H9 (cell line): ENCODE results near the gene CDC14A. TPM values are rescaled to one million over a fixed set of nuclear protein-coding genes. Genes with fewer than 3 reads are reported as not detected.

Experiments
- DNase-seq: peaks from one replicate; pipeline ENCODE4 v3.0.0-alpha.2; 2017
- H2AFZ ChIP-seq: one replicate; pipeline ENCODE4 v1.6.1; 2013; ENCODE audit warnings: mild to moderate bottlenecking, low read length, control low read depth, moderate library complexity
- H2AK5ac ChIP-seq: 2 replicates; pipeline ENCODE4 v1.6.1; 2013; ENCODE audit warnings: low read length, control low read depth, mixed read lengths; ENCODE audit not compliant: insufficient read length
- H2BK120ac ChIP-seq: one replicate; pipeline ENCODE4 v1.6.1; 2013; ENCODE audit warnings: low read depth, mild to moderate bottlenecking, low read length, control low read depth, inconsistent platforms; ENCODE audit not compliant: poor library complexity, severe bottlenecking
- H2BK12ac ChIP-seq: 2 replicates; pipeline ENCODE4 v1.6.1; 2013; ENCODE audit warnings: low read length, control low read depth, mixed read lengths, low read depth; ENCODE audit not compliant: insufficient read length
- H2BK15ac ChIP-seq: 2 replicates; pipeline ENCODE4 v1.6.1; 2013; ENCODE audit warnings: low read depth, low read length, control low read depth
- H2BK20ac ChIP-seq: one replicate; pipeline ENCODE4 v1.6.1; 2013; ENCODE audit warnings: low read depth, mild to moderate bottlenecking, low read length, control low read depth, inconsistent platforms; ENCODE audit not compliant: poor library complexity, severe bottlenecking
- H2BK5ac ChIP-seq: 2 replicates; pipeline ENCODE4 v1.6.1; 2013; ENCODE audit warnings: low read length, control low read depth, mixed read lengths; ENCODE audit not compliant: insufficient read length
- H3K14ac ChIP-seq: 2 replicates; pipeline ENCODE4 v1.6.1; 2013; ENCODE audit warnings: low read length, control low read depth; ENCODE audit not compliant: insufficient read depth
- H3K18ac ChIP-seq: 2 replicates; pipeline ENCODE4 v1.6.1; 2013; ENCODE audit warnings: low read depth, mild to moderate bottlenecking, mixed read lengths, low read length, control low read depth; ENCODE audit not compliant: insufficient read length
- H3K23ac ChIP-seq: 2 replicates; pipeline ENCODE4 v1.6.1; 2013; ENCODE audit warnings: low read length, control low read depth, mixed read lengths, low read depth; ENCODE audit not compliant: insufficient read length
- H3K23me2 ChIP-seq: 2 replicates; pipeline ENCODE4 v1.6.1; 2013; ENCODE audit warnings: low read depth, mild to moderate bottlenecking, mixed read lengths, low read length, control low read depth; ENCODE audit not compliant: insufficient read length, poor library complexity, severe bottlenecking
- H3K27ac ChIP-seq: 2 replicates; pipeline ENCODE4 v1.5.1; 2013; ENCODE audit warnings: low read length, control low read depth, mixed read lengths, low read depth; ENCODE audit not compliant: insufficient read length
- H3K27me3 ChIP-seq: 2 replicates; pipeline ENCODE4 v1.6.1; 2013; ENCODE audit warnings: low read length, control low read depth, inconsistent platforms; ENCODE audit not compliant: insufficient read depth
- H3K4ac ChIP-seq: 2 replicates; pipeline ENCODE4 v1.6.1; 2013; ENCODE audit warnings: low read depth, mild to moderate bottlenecking, control low read depth, inconsistent platforms, low read length, moderate library complexity
- H3K4me1 ChIP-seq: 2 replicates; pipeline ENCODE4 v1.6.1; 2013; ENCODE audit warnings: low read length, control low read depth, inconsistent platforms; ENCODE audit not compliant: insufficient read depth
- H3K4me2 ChIP-seq: 2 replicates; pipeline ENCODE4 v1.6.1; 2013; ENCODE audit warnings: low read length, control low read depth, mixed read lengths; ENCODE audit not compliant: insufficient read length, insufficient read depth
- H3K56ac ChIP-seq: 2 replicates; pipeline ENCODE4 v1.6.1; 2013; ENCODE audit warnings: low read depth, mild to moderate bottlenecking, mixed read lengths, low read length, control low read depth; ENCODE audit not compliant: insufficient read length
- H3K79me1 ChIP-seq: 2 replicates; pipeline ENCODE4 v1.6.1; 2013; ENCODE audit warnings: low read depth, mild to moderate bottlenecking, moderate library complexity, low read length, control low read depth, inconsistent platforms; ENCODE audit not compliant: insufficient read depth, poor library complexity, severe bottlenecking
- H3K79me2 ChIP-seq: 2 replicates; pipeline ENCODE4 v1.6.1; 2013; ENCODE audit warnings: low read length, control low read depth, inconsistent platforms; ENCODE audit not compliant: insufficient read depth
- H3K9ac ChIP-seq: 2 replicates; pipeline ENCODE4 v1.6.1; 2013; ENCODE audit warnings: low read length, control low read depth, mixed read lengths; ENCODE audit not compliant: insufficient read length; ENCODE audit errors: extremely low read depth
- H3K9me3 ChIP-seq: one replicate; pipeline ENCODE4 v1.6.1; 2013; ENCODE audit warnings: low read depth, low read length, inconsistent platforms; ENCODE audit not compliant: control insufficient read depth
- H3T11ph ChIP-seq: one replicate; pipeline ENCODE4 v1.6.1; 2013; ENCODE audit warnings: mild to moderate bottlenecking, low read length, control low read depth, inconsistent platforms
- H4K20me1 ChIP-seq: one replicate; pipeline ENCODE4 v1.6.1; 2013; ENCODE audit not compliant: control insufficient read depth, insufficient read length, insufficient read depth
- H4K5ac ChIP-seq: 2 replicates; pipeline ENCODE4 v1.6.1; 2013; ENCODE audit warnings: low read depth, mild to moderate bottlenecking, mixed read lengths, low read length, control low read depth; ENCODE audit not compliant: insufficient read length
- H4K8ac ChIP-seq: replicated peaks from 2 replicates; pipeline ENCODE4 v1.6.1; 2013; ENCODE audit warnings: low read length, control low read depth, mixed read lengths, low read depth; ENCODE audit not compliant: insufficient read length
- H4K91ac ChIP-seq: 2 replicates; pipeline ENCODE4 v1.6.1; 2013; ENCODE audit warnings: low read depth, mild to moderate bottlenecking, moderate library complexity, mixed read lengths, low read length, control low read depth; ENCODE audit not compliant: insufficient read length
- H3K27ac Mint-ChIP-seq, 3 experiments: 2 replicates in 2 of 3; 3 replicates in 1 of 3; pipeline ENCODE4 v1.8.0; 2020 to 2021; ENCODE audit warnings: mixed read lengths in 3 of 3, mild to moderate bottlenecking in 1 of 3, moderate library complexity in 1 of 3
- H3K27me3 Mint-ChIP-seq: 2 replicates; pipeline ENCODE4 v1.8.0; 2021; ENCODE audit warnings: low read depth, mild to moderate bottlenecking, moderate library complexity, mixed read lengths
- H3K36me3 Mint-ChIP-seq, 3 experiments: 2 replicates in 2 of 3; 3 replicates in 1 of 3; pipeline ENCODE4 v1.8.0; 2020 to 2021; ENCODE audit warnings: low read depth in 3 of 3, mixed read lengths in 3 of 3; ENCODE audit not compliant: insufficient read depth in 1 of 3
- H3K4me1 Mint-ChIP-seq, 2 experiments: 2 replicates each; pipeline ENCODE4 v1.8.0; 2020; ENCODE audit warnings: mixed read lengths in 2 of 2
- H3K4me3 Mint-ChIP-seq, 2 experiments: 2 replicates in 1 of 2; 3 replicates in 1 of 2; pipeline ENCODE4 v1.8.0; 2020 to 2021; ENCODE audit warnings: mild to moderate bottlenecking in 2 of 2, mixed read lengths in 2 of 2, moderate library complexity in 1 of 2
- H3K9me3 Mint-ChIP-seq, 2 experiments: 2 replicates in 1 of 2; 3 replicates in 1 of 2; pipeline ENCODE4 v1.8.0; 2020; ENCODE audit warnings: mild to moderate bottlenecking in 2 of 2, mixed read lengths in 2 of 2, moderate library complexity in 1 of 2
- CTCF ChIP-seq: fragments of 200-600 bp; sonication (generic); conservative IDR thresholded peaks from 3 replicates; pipeline ENCODE4 v1.8.0; 2021; ENCODE audit warnings: antibody characterized with exemption, mild to moderate bottlenecking
- WGBS: extraction: QIAGEN DNeasy Blood & Tissue Kit; methylation state at CpG from one replicate; pipeline ENCODE4 v1.1.7; 2013; ENCODE audit warnings: missing lambda C conversion rate, low lambda C conversion rate, mixed read lengths; ENCODE audit not compliant: insufficient read length; ENCODE audit errors: extremely low coverage; 5-methylcytosine and 5-hydroxymethylcytosine counted together
- total RNA-seq: library from RNA; stranded (reverse); gene quantifications from 2 replicates; pipeline ENCODE4 v1.2.1, GENCODE V29; 2021

Gene CDC14A
- total RNA-seq, 1 experiment from 2014 or later = 8.9 TPM

DNA sequence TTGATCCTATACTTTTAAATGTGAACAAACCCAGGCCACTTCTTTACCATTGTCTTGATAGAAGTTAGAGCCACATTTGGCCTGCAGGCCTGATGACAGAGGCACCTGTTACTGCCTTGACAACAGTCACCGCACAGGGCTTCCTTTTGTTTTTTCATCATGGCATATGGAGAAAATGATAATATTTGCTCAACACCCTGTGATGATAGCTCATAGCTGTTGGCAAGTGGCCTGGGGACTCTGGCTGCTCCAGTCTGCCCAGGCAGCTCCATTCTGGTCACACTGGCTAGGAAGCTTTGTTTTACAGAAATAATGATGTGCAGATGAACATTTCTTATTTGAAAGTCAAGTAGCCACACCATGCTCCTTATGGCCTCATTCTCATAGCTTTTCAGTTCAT lies 96.1 kb downstream of the CDC14A start:
- H3K27me3 ChIP-seq = no peaks in the 10 kb centered on the region
- no peak overlapping the region for H3T11ph ChIP-seq
- no peaks in the 10 kb centered on the region for H3K23me2 ChIP-seq
- H3K14ac ChIP-seq = no peak overlapping the region
- no peaks in the 10 kb centered on the region for H3K9me3 ChIP-seq
- H2BK12ac ChIP-seq = no peak overlapping the region
- no peak overlapping the region for H2BK120ac ChIP-seq
- TF ChIP-seq CTCF = no peak
- no peak overlapping the region for H4K5ac ChIP-seq
- no peak overlapping the region for H3K9ac ChIP-seq
- H2BK5ac ChIP-seq = no peak overlapping the region
- Mint-ChIP-seq H3K4me1 (no peaks in the 10 kb centered on the region), H3K27ac (no peak overlapping the region), H3K9me3 (no peaks in the 10 kb centered on the region), H3K4me3 (no peak overlapping the region), H3K27me3 (no peaks in the 10 kb centered on the region), H3K36me3 (peaks cover 0 to 2% (median 0%) of the 10 kb centered on the region in 3 experiments; a peak in 1 of 7 replicates)
- no peak overlapping the region for H3K27ac ChIP-seq
- H3K23ac ChIP-seq = no peak overlapping the region
- DNase-seq = no peak
- no peaks in the 10 kb centered on the region for H3K79me2 ChIP-seq
- H2BK15ac ChIP-seq = no peak overlapping the region
- no peak overlapping the region for H3K56ac ChIP-seq
- no peak overlapping the region for H3K4ac ChIP-seq
- H3K4me1 ChIP-seq = no peaks in the 10 kb centered on the region
- H4K91ac ChIP-seq = no peak overlapping the region
- H2AK5ac ChIP-seq = no peak overlapping the region
- peaks cover 4% of the 10 kb centered on the region for H3K79me1 ChIP-seq
- no peak overlapping the region for H3K18ac ChIP-seq
- no peak overlapping the region for H4K8ac ChIP-seq
- H2BK20ac ChIP-seq = no peak overlapping the region
- no CpG with 5 or more reads among the region's 1 CpG for WGBS
- H2AFZ ChIP-seq = no peak overlapping the region
- H4K20me1 ChIP-seq = no peaks in the 10 kb centered on the region
- no peak overlapping the region for H3K4me2 ChIP-seq
